Gastrocnemius medialis (tissue), 4 donors: ENCODE data around the gene IL20. TPM values are rescaled to one million over a fixed set of nuclear protein-coding genes. Genes with fewer than 3 reads are reported as not detected.

Source experiments
- ATAC-seq, 2 donors: fragments of 150-250 bp; one replicate each; pipeline ENCODE4 v1.9.1; 2016
- DNase-seq, 2 donors: peaks; one replicate each; pipeline ENCODE4 v3.0.0-alpha.2; 2019
- H3K27ac ChIP-seq, 4 donors: fragments of 200-600 bp; sonication (generic); 1 replicate in 1 of 4; 2 replicates in 3 of 4; pipeline ENCODE4 v1.5.1; 2016 to 2018; ENCODE audit warnings: mild to moderate bottlenecking in 2 of 4, moderate library complexity in 1 of 4
- H3K27me3 ChIP-seq, 3 donors: fragments of 200-600 bp; sonication (generic) in 2 of 3; 1 replicate in 1 of 3; 2 replicates in 2 of 3; pipeline versions ENCODE4 v1.5.1 to v1.6.0; 2016 to 2019; ENCODE audit warnings: mild to moderate bottlenecking in 1 of 3, moderate library complexity in 1 of 3
- H3K36me3 ChIP-seq, 2 donors: fragments of 200-600 bp; sonication (generic) in 1 of 2; one replicate each; pipeline ENCODE4 v1.5.1; 2017 to 2018
- H3K4me1 ChIP-seq, 2 donors: fragments of 200-600 bp; sonication (generic) in 1 of 2; one replicate each; pipeline ENCODE4 v1.5.1; 2016 to 2017; ENCODE audit warnings: mild to moderate bottlenecking in 2 of 2
- H3K4me3 ChIP-seq, 4 donors: fragments of 200-600 bp; sonication (generic) in 3 of 4; 1 replicate in 1 of 4; 2 replicates in 3 of 4; pipeline ENCODE4 v1.5.1; 2016 to 2019; ENCODE audit warnings: mild to moderate bottlenecking in 2 of 4
- H3K9me3 ChIP-seq, 3 donors: fragments of 200-600 bp; sonication (generic) in 2 of 3; 1 replicate in 1 of 3; 2 replicates in 2 of 3; pipeline ENCODE4 v1.5.1; 2016 to 2019
- CTCF ChIP-seq, 5 experiments: fragments of 450-650 bp in 3 of 5; fragments of 200-600 bp in 2 of 5; sonication (generic) in 2 of 5; IDR thresholded peaks in 4 of 5; conservative IDR thresholded peaks in 1 of 5; 1 replicate in 4 of 5; 2 replicates in 1 of 5; pipeline ENCODE4 v1.5.1; 2016 to 2019; ENCODE audit warnings: antibody characterized with exemption in 5 of 5, mild to moderate bottlenecking in 3 of 5, moderate library complexity in 3 of 5
- POLR2A ChIP-seq, 2 donors: fragments of 450-650 bp; IDR thresholded peaks; one replicate each; pipeline ENCODE4 v1.6.1; 2017; ENCODE audit warnings: antibody characterized with exemption in 2 of 2, mild to moderate bottlenecking in 2 of 2, moderate library complexity in 2 of 2
- in situ Hi-C, 4 donors: fragments of 200-750 bp; cut with MboI; loops; one replicate each; pipeline versions ENCODE4 v1.15.0 to v1.8.0; 2017; ENCODE audit warnings: low sequenced_read_pairs in 4 of 4
- intact Hi-C: fragments of 100-400 bp; cut with DNase I; formaldehyde crosslinking; loops from one replicate; pipeline ENCODE4 v1.15.1; 2023; ENCODE audit warnings: low total_unique reads
- total RNA-seq, 4 donors: library from RNA; depleted of rRNA; stranded (reverse); fragments of >200 nt; gene quantifications; one replicate each; pipeline versions ENCODE4 v1.1.0 to v1.2.3, GENCODE V29; 2016

IL20 gene
- total RNA-seq, 4 donors from 2014 or later = not detected

GRCh38 chr1:206893380-206893779 is 28.0 kb downstream of the IL20 start:
- in situ Hi-C loops (no loop called here), intact Hi-C loops (loop anchor here (2.0 to 5.0 kb wide), 4 partner anchors 15 to 231 kb away; partner anchors contain the start of genes PFKFB2 and YOD1)
- H3K4me3 ChIP-seq = no peak overlapping the region
- DNase-seq (no peak), ATAC-seq (no peak)
- H3K4me1 ChIP-seq = peaks cover 21 to 36% of the 10 kb centered on the region in 2 donors
- H3K27ac ChIP-seq = peak overlapping the region in 3 of 4 donors; percentile 50 to 78 (median 51)
- no peaks in the 10 kb centered on the region for H3K36me3 ChIP-seq
- no peaks in the 10 kb centered on the region for H3K9me3 ChIP-seq
- H3K27me3 ChIP-seq = no peaks in the 10 kb centered on the region
- no peak for TF ChIP-seq CTCF (IDR thresholded peaks at IDR 0.05 in 4 of 5, conservative IDR thresholded peaks at IDR 0.05 in 1 of 5)
- no peak for TF ChIP-seq POLR2A (IDR thresholded peaks at IDR 0.05)

GRCh38 chr1:206895325-206895724 is 29.9 kb downstream of the IL20 start:
- no peak overlapping the region for H3K4me3 ChIP-seq
- peak overlapping the region in 2 of 4 donors; percentile 40 to 67 for H3K27ac ChIP-seq
- no peaks in the 10 kb centered on the region for H3K9me3 ChIP-seq
- H3K4me1 ChIP-seq = peaks cover 22 to 42% of the 10 kb centered on the region in 2 donors
- in situ Hi-C loops = no loop called here
- TF ChIP-seq CTCF (IDR thresholded peaks at IDR 0.05 in 4 of 5, conservative IDR thresholded peaks at IDR 0.05 in 1 of 5) (no peak), POLR2A (IDR thresholded peaks at IDR 0.05) (no peak)
- no peaks in the 10 kb centered on the region for H3K27me3 ChIP-seq
- no peaks in the 10 kb centered on the region for H3K36me3 ChIP-seq
- intact Hi-C loops = no loop called here
- DNase-seq (no peak), ATAC-seq (no peak)

- ATAC-seq (peak in 1 of 2 donors; percentile 25), DNase-seq (no peak)
- no peak overlapping the region for H3K4me3 ChIP-seq
- peaks cover 22 to 39% of the 10 kb centered on the region in 2 donors for H3K4me1 ChIP-seq
- no peaks in the 10 kb centered on the region for H3K36me3 ChIP-seq
- no peak for TF ChIP-seq POLR2A (IDR thresholded peaks at IDR 0.05)
- no peak for TF ChIP-seq CTCF (IDR thresholded peaks at IDR 0.05 in 4 of 5, conservative IDR thresholded peaks at IDR 0.05 in 1 of 5)
- in situ Hi-C loops (no loop called here), intact Hi-C loops (no loop called here)
- H3K27ac ChIP-seq = peak overlapping the region in 3 of 4 donors; percentile 1 to 67 (median 40)
- no peaks in the 10 kb centered on the region for H3K9me3 ChIP-seq
- H3K27me3 ChIP-seq = no peaks in the 10 kb centered on the region
Observed at GRCh38 chr1:206895837-206896242, 30.4 kb downstream of the IL20 start.

GRCh38 chr1:206896261-206896660 is 30.8 kb downstream of the IL20 start:
- intact Hi-C loops = no loop called here
- Histone ChIP-seq H3K27ac (peak overlapping the region in 3 of 4 donors; percentile 1 to 67 (median 40)), H3K27me3 (no peaks in the 10 kb centered on the region)

More at GRCh38 chr1:206896261-206896660, 30.8 kb downstream of the IL20 start:
- Histone ChIP-seq H3K4me1 (peaks cover 20 to 39% of the 10 kb centered on the region in 2 donors), H3K9me3 (no peaks in the 10 kb centered on the region), H3K36me3 (no peaks in the 10 kb centered on the region), H3K4me3 (no peak overlapping the region)
- TF ChIP-seq CTCF (IDR thresholded peaks at IDR 0.05 in 4 of 5, conservative IDR thresholded peaks at IDR 0.05 in 1 of 5) (no peak), POLR2A (IDR thresholded peaks at IDR 0.05) (no peak)
- ATAC-seq (no peak), DNase-seq (no peak)
- in situ Hi-C loops = no loop called here
